ENCODE measurements around the gene CDH2.

GRCh38 chr18:28078298-28078697 lies 98.6 kb downstream of the CDH2 start:
- TF ChIP-seq PATZ1 (CRISPR knock-in tag; IDR thresholded peaks at IDR 0.05; ENCODE audit: borderline replicate concordance) (no peak), ESRRG (CRISPR knock-in tag; IDR thresholded peaks at IDR 0.05) (no peak)
